IMR-90 (cell line): ENCODE measurements around the gene BRWD1. TPM values are rescaled to one million over a fixed set of nuclear protein-coding genes. Genes with fewer than 3 reads are reported as not detected.

ENCODE experiments used
- ATAC-seq: fragments of 200-7000 bp; cut with Tn5 transposase; 2 replicates; pipeline ENCODE4 v1.9.1; 2020; ENCODE audit warnings: low read depth, mild to moderate bottlenecking, moderate library complexity
- BruUV-seq: library from RNA; stranded (reverse); fragments of 400-500 nt; replicated peaks from 2 replicates; lab custom pipeline; 2021; lab: Mats Ljungman, UMichigan
- CTCF ChIA-PET: fragments of 300-600 bp; formaldehyde crosslinking; extraction: SDS; loops from one replicate; lab custom pipeline; 2021; ENCODE audit warnings: antibody characterized with exemption; lab: Yijun Ruan, JAX
- POLR2A ChIA-PET: fragments of 300-600 bp; sonication (Branson Sonifier 250); formaldehyde crosslinking; loops from one replicate; lab custom pipeline; 2022; ENCODE audit warnings: antibody characterized with exemption; ENCODE audit not compliant: unreplicated experiment; lab: Charles Lee
- DNase-seq: peaks from one replicate; pipeline ENCODE4 v3.0.0; 2013
- H2AFZ ChIP-seq: replicated peaks from 2 replicates; pipeline ENCODE3; 2013; ENCODE audit warnings: low read length, mild to moderate bottlenecking; ENCODE audit not compliant: poor library complexity
- H2AK5ac ChIP-seq: 2 replicates; pipeline ENCODE4 v1.6.1; 2013; ENCODE audit warnings: low read depth, low read length, inconsistent platforms
- H2AK9ac ChIP-seq: replicated peaks from 2 replicates; pipeline ENCODE3; 2013; ENCODE audit warnings: mild to moderate bottlenecking, low read depth, low read length, moderate library complexity; ENCODE audit not compliant: poor library complexity
- H2BK120ac ChIP-seq: 2 replicates; pipeline ENCODE4 v1.6.1; 2013; ENCODE audit warnings: low read depth, low read length, inconsistent platforms
- H2BK15ac ChIP-seq: 3 replicates; pipeline ENCODE4 v1.6.1; 2013; ENCODE audit warnings: low read depth, low read length, inconsistent platforms
- H2BK20ac ChIP-seq: 2 replicates; pipeline ENCODE4 v1.6.1; 2013; ENCODE audit warnings: low read depth, mild to moderate bottlenecking, inconsistent platforms, low read length, moderate library complexity
- H2BK5ac ChIP-seq: 2 replicates; pipeline ENCODE4 v1.6.1; 2013; ENCODE audit warnings: mild to moderate bottlenecking, low read depth, low read length, inconsistent platforms; ENCODE audit not compliant: poor library complexity, severe bottlenecking
- H3K14ac ChIP-seq: replicated peaks from 2 replicates; pipeline ENCODE4 v1.6.1; 2013; ENCODE audit warnings: low read depth, low read length, inconsistent platforms
- H3K18ac ChIP-seq: 2 replicates; pipeline ENCODE4 v1.6.1; 2013; ENCODE audit warnings: low read depth, low read length, control low read depth
- H3K23ac ChIP-seq: 2 replicates; pipeline ENCODE4 v1.6.1; 2013; ENCODE audit warnings: low read depth, low read length, inconsistent platforms
- H3K27ac ChIP-seq: 2 replicates; pipeline ENCODE4 v1.5.1; 2013; ENCODE audit warnings: mild to moderate bottlenecking, control low read depth, low read length; ENCODE audit not compliant: insufficient read depth
- H3K27me3 ChIP-seq: 2 replicates; pipeline ENCODE4 v1.6.1; 2013; ENCODE audit warnings: low read length; ENCODE audit not compliant: control insufficient read depth, insufficient read depth
- H3K36me3 ChIP-seq: 2 replicates; pipeline ENCODE4 v1.6.1; 2013; ENCODE audit warnings: low read length, mixed read lengths; ENCODE audit not compliant: control insufficient read depth, insufficient read depth
- H3K4ac ChIP-seq: 2 replicates; pipeline ENCODE4 v1.6.1; 2013; ENCODE audit warnings: low read depth, low read length, inconsistent platforms
- H3K4me1 ChIP-seq: 2 replicates; pipeline ENCODE4 v1.6.1; 2013; ENCODE audit warnings: low read length, mixed read lengths; ENCODE audit not compliant: control insufficient read depth, insufficient read depth
- H3K4me2 ChIP-seq: 2 replicates; pipeline ENCODE4 v1.6.1; 2013; ENCODE audit warnings: low read depth, mild to moderate bottlenecking, control low read depth, low read length, moderate library complexity
- H3K4me3 ChIP-seq: 2 replicates; pipeline ENCODE4 v1.5.1; 2013; ENCODE audit warnings: low read depth, mild to moderate bottlenecking, control low read depth, low read length, moderate library complexity; ENCODE audit not compliant: insufficient read depth
- H3K56ac ChIP-seq: 2 replicates; pipeline ENCODE4 v1.6.1; 2013; ENCODE audit warnings: low read length, inconsistent platforms; ENCODE audit not compliant: insufficient read depth; ENCODE audit errors: extremely low read depth
- H3K79me1 ChIP-seq, 2 experiments: 2 replicates each; pipeline ENCODE4 v1.6.1; 2013; ENCODE audit warnings: low read length in 2 of 2, inconsistent platforms in 1 of 2, low read depth in 1 of 2
- H3K9ac ChIP-seq: 2 replicates; pipeline ENCODE4 v1.6.1; 2013; ENCODE audit warnings: low read depth, low read length, control low read depth
- H3K9me1 ChIP-seq: 2 replicates; pipeline ENCODE4 v1.6.1; 2013; ENCODE audit warnings: low read length, inconsistent platforms; ENCODE audit not compliant: insufficient read depth
- H3K9me3 ChIP-seq: 2 replicates; pipeline ENCODE4 v1.6.1; 2013; ENCODE audit warnings: low read length; ENCODE audit not compliant: control insufficient read depth, insufficient read depth
- H4K20me1 ChIP-seq: 2 replicates; pipeline ENCODE4 v1.6.1; 2013; ENCODE audit warnings: low read length, inconsistent platforms; ENCODE audit not compliant: insufficient read depth
- H4K5ac ChIP-seq: 2 replicates; pipeline ENCODE4 v1.6.1; 2013; ENCODE audit warnings: mild to moderate bottlenecking, low read depth, low read length, control low read depth
- H4K8ac ChIP-seq, 2 experiments: 2 replicates each; pipeline ENCODE4 v1.6.1; 2013; ENCODE audit warnings: low read depth in 2 of 2, low read length in 2 of 2, control low read depth in 1 of 2, inconsistent platforms in 1 of 2
- H4K91ac ChIP-seq: 2 replicates; pipeline ENCODE4 v1.6.1; 2013; ENCODE audit warnings: low read depth, low read length, inconsistent platforms; ENCODE audit not compliant: insufficient read depth
- BHLHE40 ChIP-seq: fragments of 150-350 bp; IDR thresholded peaks from 2 replicates; pipeline ENCODE4 v1.6.1; 2016; ENCODE audit warnings: mild to moderate bottlenecking, low read depth, low read length
- CTCF ChIP-seq: conservative IDR thresholded peaks from 2 replicates; pipeline ENCODE4 v1.5.1; 2012; ENCODE audit warnings: mild to moderate bottlenecking, low read depth, low read length, improper control_type of control experiment
- FOS ChIP-seq: fragments of 150-350 bp; IDR thresholded peaks from 2 replicates; pipeline ENCODE4 v1.6.1; 2016; ENCODE audit warnings: low read depth, low read length
- MAZ ChIP-seq: IDR thresholded peaks from 2 replicates; pipeline ENCODE4 v1.6.1; 2012; ENCODE audit warnings: low read depth, mild to moderate bottlenecking, low read length, improper control_type of control experiment, moderate library complexity, borderline replicate concordance
- NFE2L2 ChIP-seq: fragments of 150-350 bp; IDR thresholded peaks from 2 replicates; pipeline ENCODE4 v1.6.1; 2016; ENCODE audit warnings: low read depth, mild to moderate bottlenecking, low read length
- POLR2A ChIP-seq: IDR thresholded peaks from 2 replicates; pipeline ENCODE4 v1.6.1; 2012; ENCODE audit warnings: mild to moderate bottlenecking, low read depth, low read length
- SMC3 ChIP-seq: fragments of 150-350 bp; IDR thresholded peaks from 2 replicates; pipeline ENCODE4 v1.6.1; 2016; ENCODE audit warnings: low read depth, mild to moderate bottlenecking, antibody characterized with exemption, low read length, moderate library complexity
- USF2 ChIP-seq: fragments of 150-350 bp; IDR thresholded peaks from 2 replicates; pipeline ENCODE4 v1.6.1; 2017; ENCODE audit warnings: mild to moderate bottlenecking, antibody characterized with exemption, low read length, low read depth
- WGBS, 2 experiments: methylation state at CpG; one replicate each; pipeline versions ENCODE4 v1.1.5 to v1.1.7; 2013; ENCODE audit warnings: missing lambda C conversion rate in 2 of 2; ENCODE audit not compliant: insufficient read length in 1 of 2; ENCODE audit errors: extremely low coverage in 2 of 2; 5-methylcytosine and 5-hydroxymethylcytosine counted together
- dilution Hi-C: fragments of 300-500 bp; cut with HindIII; formaldehyde crosslinking; loops from one replicate; pipeline ENCODE4 v1.14.3; 2018; ENCODE audit warnings: low sequenced_read_pairs; ENCODE audit not compliant: unreplicated experiment
- in situ Hi-C: fragments of 300-500 bp; cut with MboI; formaldehyde crosslinking; loops from 3 replicates; pipeline ENCODE4 v1.14.3; 2019; ENCODE audit warnings: low sequenced_read_pairs, inconsistent platforms, mixed read lengths
- intact Hi-C: fragments of 100-400 bp; cut with micrococcal nuclease; formaldehyde crosslinking; loops from 2 replicates; pipeline ENCODE4 v1.10.0; 2022
- polyA plus RNA-seq, 3 experiments: library from polyadenylated mRNA; depleted of rRNA; stranded (reverse); fragments of >200 nt; gene quantifications; 2 replicates each; pipeline ENCODE4 v1.2.3, GENCODE V29; 2012; ENCODE audit warnings: low replicate concordance in 1 of 3
- total RNA-seq: library from RNA; depleted of rRNA; stranded (reverse); fragments of >200 nt; gene quantifications from 2 replicates; pipeline ENCODE4 v1.2.3, GENCODE V29; 2012

Gene BRWD1
- total and polyA plus RNA-seq, 2 of the 4 experiments (the other 2 are of a cell fraction): 6.7 to 28.7 TPM

GRCh38 chr21:39153842-39154241, 159.6 kb downstream of the BRWD1 start:
- no peak overlapping the region for H3K27ac ChIP-seq
- H3K4me1 ChIP-seq: no peaks in the 10 kb centered on the region; the same call in 1 of the 2 replicates
- no peak overlapping the region for H2AFZ ChIP-seq
- no peak overlapping the region for H3K18ac ChIP-seq
- no peak overlapping the region for H4K8ac ChIP-seq
- H2BK15ac ChIP-seq: no peak overlapping the region
- no peak overlapping the region for H3K56ac ChIP-seq
- TF ChIP-seq MAZ (no peak), CTCF (no peak), USF2 (no peak), POLR2A (no peak), FOS (no peak), NFE2L2 (no peak), BHLHE40 (no peak), SMC3 (no peak)
- H2BK120ac ChIP-seq: no peak overlapping the region
- no peaks in the 10 kb centered on the region for H3K79me1 ChIP-seq
- H3K4me2 ChIP-seq: no peak overlapping the region
- no peak overlapping the region for H2AK5ac ChIP-seq
- ATAC-seq (no peak), DNase-seq (no peak)
- no peak overlapping the region for H2BK5ac ChIP-seq
- dilution Hi-C loops (no loop called here), intact Hi-C loops (no loop called here), in situ Hi-C loops (loop anchor here (25.0 kb wide), 1 partner anchor 767 kb away; no protein-coding TSS in a partner anchor)
- ChIA-PET CTCF (interaction anchor here (0.9 kb wide), 1 partner anchor 13 kb away, joined by 3 read pairs; no protein-coding TSS in a partner anchor), POLR2A (no interaction called here)
- H3K9ac ChIP-seq: no peak overlapping the region
- H3K4me3 ChIP-seq: no peak overlapping the region
- no peaks in the 10 kb centered on the region for H3K36me3 ChIP-seq
- no peak overlapping the region for H2AK9ac ChIP-seq
- H3K9me3 ChIP-seq: no peaks in the 10 kb centered on the region; the same call in 1 of the 2 replicates
- H2BK20ac ChIP-seq: no peak overlapping the region
- H4K5ac ChIP-seq: no peak overlapping the region
- H3K4ac ChIP-seq: no peak overlapping the region
- H4K91ac ChIP-seq: no peak overlapping the region
- 100% methylated on average over 1 of the region's 2 CpGs; no CpG with 5 or more reads in 1 of the 2 experiments for WGBS, 2 experiments
- H3K23ac ChIP-seq: no peak overlapping the region
- no peaks in the 10 kb centered on the region for H4K20me1 ChIP-seq
- H3K14ac ChIP-seq: no peak overlapping the region
- H3K27me3 ChIP-seq: peaks cover 15% of the 10 kb centered on the region
- BruUV-seq: no TSS peak
- peaks cover 3% of the 10 kb centered on the region; the same call in 1 of the 2 replicates for H3K9me1 ChIP-seq
